Liver (tissue), 9 donors: Measurements from ENCODE around the gene COL11A2. TPM values are rescaled to one million over a fixed set of nuclear protein-coding genes. Genes with fewer than 3 reads are reported as not detected.

Experiments
- DNase-seq: peaks from one replicate; pipeline ENCODE4 v3.0.0-alpha.2; 2017; ENCODE audit warnings: low spot score
- H3K27ac ChIP-seq, 2 donors: one replicate each; pipeline ENCODE4 v1.7.0; 2013; ENCODE audit warnings: inconsistent platforms in 2 of 2, low read length in 2 of 2, control low read depth in 1 of 2, low read depth in 1 of 2, mild to moderate bottlenecking in 1 of 2
- H3K27me3 ChIP-seq, 4 donors: one replicate each; pipeline versions ENCODE4 v1.6.1 to v1.7.0; 2013; ENCODE audit warnings: low read length in 3 of 4, inconsistent platforms in 1 of 4, mild to moderate bottlenecking in 1 of 4, moderate library complexity in 1 of 4; ENCODE audit not compliant: control insufficient read depth in 4 of 4, insufficient read depth in 4 of 4
- H3K36me3 ChIP-seq, 4 donors: one replicate each; pipeline versions ENCODE4 v1.6.1 to v1.7.0; 2013; ENCODE audit warnings: low read length in 3 of 4, mild to moderate bottlenecking in 3 of 4, low read depth in 1 of 4, moderate library complexity in 1 of 4; ENCODE audit not compliant: control insufficient read depth in 4 of 4, insufficient read depth in 3 of 4
- H3K4me1 ChIP-seq, 4 donors: one replicate each; pipeline versions ENCODE4 v1.6.1 to v1.7.0; 2013; ENCODE audit warnings: low read length in 3 of 4, mild to moderate bottlenecking in 3 of 4, moderate library complexity in 1 of 4; ENCODE audit not compliant: control insufficient read depth in 4 of 4, insufficient read depth in 4 of 4
- H3K4me3 ChIP-seq, 3 donors: one replicate each; pipeline versions ENCODE4 v1.6.1 to v1.7.0; 2013; ENCODE audit warnings: low read length in 3 of 3, control low read depth in 1 of 3, low read depth in 1 of 3, mild to moderate bottlenecking in 1 of 3
- H3K9ac ChIP-seq, 2 donors: one replicate each; pipeline ENCODE4 v1.7.0; 2013; ENCODE audit warnings: low read length in 2 of 2, mild to moderate bottlenecking in 2 of 2, moderate library complexity in 2 of 2, control low read depth in 1 of 2, low read depth in 1 of 2
- H3K9me3 ChIP-seq, 4 donors: one replicate each; pipeline versions ENCODE4 v1.6.1 to v1.7.0; 2013; ENCODE audit warnings: low read length in 3 of 4; ENCODE audit not compliant: control insufficient read depth in 4 of 4
- FOXA1 ChIP-seq: IDR thresholded peaks from 2 replicates; pipeline ENCODE4 v1.6.1; 2016; ENCODE audit warnings: antibody characterized with exemption
- FOXA2 ChIP-seq: IDR thresholded peaks from 2 replicates; pipeline ENCODE4 v1.6.1; 2016; ENCODE audit warnings: antibody characterized with exemption
- GABPA ChIP-seq, 2 donors: IDR thresholded peaks in 1 of 2; conservative IDR thresholded peaks in 1 of 2; 2 replicates each; pipeline ENCODE4 v1.6.1; 2016; ENCODE audit warnings: antibody characterized with exemption in 2 of 2, mild to moderate bottlenecking in 1 of 2, moderate library complexity in 1 of 2
- HNF4A ChIP-seq, 2 donors: conservative IDR thresholded peaks; 2 replicates each; pipeline ENCODE4 v1.6.1; 2016; ENCODE audit warnings: antibody characterized with exemption in 2 of 2, mild to moderate bottlenecking in 2 of 2
- HNF4G ChIP-seq: IDR thresholded peaks from 2 replicates; pipeline ENCODE4 v1.6.1; 2016; ENCODE audit warnings: antibody characterized with exemption
- JUND ChIP-seq, 2 donors: IDR thresholded peaks; 2 replicates each; pipeline ENCODE4 v1.6.1; 2016; ENCODE audit warnings: antibody characterized with exemption in 2 of 2
- NR2F2 ChIP-seq: IDR thresholded peaks from 2 replicates; pipeline ENCODE4 v1.6.1; 2016; ENCODE audit warnings: antibody characterized with exemption
- RAD21 ChIP-seq, 2 donors: IDR thresholded peaks; 2 replicates each; pipeline ENCODE4 v1.6.1; 2016; ENCODE audit warnings: antibody characterized with exemption in 2 of 2, mild to moderate bottlenecking in 2 of 2
- RXRA ChIP-seq, 2 donors: IDR thresholded peaks; 2 replicates each; pipeline ENCODE4 v1.6.1; 2017 to 2018; ENCODE audit warnings: antibody characterized with exemption in 2 of 2, mild to moderate bottlenecking in 1 of 2
- TAF1 ChIP-seq: conservative IDR thresholded peaks from 2 replicates; pipeline ENCODE4 v1.6.1; 2016; ENCODE audit warnings: antibody characterized with exemption, mild to moderate bottlenecking
- YY1 ChIP-seq: IDR thresholded peaks from 2 replicates; pipeline ENCODE4 v1.6.1; 2016; ENCODE audit warnings: antibody characterized with exemption, mild to moderate bottlenecking
- WGBS: extraction: QIAGEN DNeasy Blood & Tissue Kit; methylation state at CpG from one replicate; pipeline ENCODE4 v1.1.7; 2013; 5-methylcytosine and 5-hydroxymethylcytosine counted together
- polyA plus RNA-seq, 2 donors: library from polyadenylated mRNA; stranded (reverse) in 1 of 2; unstranded in 1 of 2; fragments of 200-250 nt in 1 of 2; fragments of >200 nt in 1 of 2; fragmentation: Nextera tagmentation in 1 of 2; extraction: Ambion mirVana in 1 of 2; gene quantifications; one replicate each; pipeline versions ENCODE4 v1.2.1 to v1.2.3, GENCODE V29; 2013 to 2015
- total RNA-seq, 2 donors: library from RNA; depleted of rRNA; stranded (reverse); fragments of >200 nt; gene quantifications; one replicate each; pipeline ENCODE4 v1.2.3, GENCODE V29; 2014
- TF ChIP-seq, protein P1 (sequence below): IDR thresholded peaks from 2 replicates; pipeline ENCODE4 v1.6.1; 2016; ENCODE audit warnings: antibody characterized with exemption
- TF ChIP-seq, protein P2 (sequence below): IDR thresholded peaks from 2 replicates; pipeline ENCODE4 v1.6.1; 2016; ENCODE audit warnings: antibody characterized with exemption, mild to moderate bottlenecking
- TF ChIP-seq, protein P3 (sequence below): IDR thresholded peaks from 2 replicates; pipeline ENCODE4 v1.6.1; 2016; ENCODE audit warnings: antibody characterized with exemption
- TF ChIP-seq, protein P4 (sequence below): fragments of 150-350 bp; IDR thresholded peaks from 2 replicates; pipeline ENCODE4 v1.5.1; 2017; ENCODE audit warnings: improper control_type of control experiment, low read depth, low read length; ENCODE audit not compliant: missing input control
- donor health status: healthy.
- donor health status: healthy.
- donor health status: healthy.
- donor health status: healthy.
- donor health status: healthy.

COL11A2 gene
- total and polyA plus RNA-seq, 4 donors: 0.15 to 0.59 (median 0.27) TPM

DNA sequence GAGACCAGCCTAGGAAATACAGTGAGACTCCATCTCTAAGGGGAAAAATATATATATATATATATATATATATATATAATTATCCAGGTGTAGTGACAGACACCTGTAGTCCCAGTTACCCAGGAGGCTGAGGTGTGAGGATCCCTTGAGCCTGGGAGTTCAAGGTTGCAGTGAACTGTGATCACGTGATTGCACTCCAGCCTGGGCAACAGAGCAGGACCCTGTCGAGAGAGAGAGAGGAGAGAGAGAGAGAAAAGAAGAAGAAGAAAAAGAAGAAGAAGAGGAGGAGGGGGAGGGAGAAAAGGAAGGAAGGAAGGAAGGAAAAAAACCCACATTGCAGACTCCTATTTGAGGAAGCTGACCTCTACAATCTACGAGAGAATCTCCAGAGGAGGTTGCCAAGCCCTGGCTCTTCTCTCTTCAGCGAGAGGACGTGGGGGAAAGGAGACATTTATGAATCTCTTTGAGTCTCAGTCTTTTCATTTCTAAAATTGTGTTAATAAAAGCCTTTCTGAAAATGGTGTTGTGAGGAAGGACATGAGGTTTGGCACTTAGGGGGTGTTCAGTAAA lies 49.7 kb downstream of the COL11A2 start:
- Histone ChIP-seq H3K4me1 (no peaks in the 10 kb centered on the region), H3K4me3 (no peak overlapping the region), H3K27me3 (peaks cover 0 to 2% (median 0%) of the 10 kb centered on the region in 4 donors), H3K9me3 (no peaks in the 10 kb centered on the region), H3K36me3 (no peaks in the 10 kb centered on the region), H3K27ac (no peak overlapping the region), H3K9ac (no peak overlapping the region)
- 47% methylated on average over 5 of the region's 5 CpGs for WGBS
- TF ChIP-seq GABPA (IDR thresholded peaks at IDR 0.05 in 1 of 2, conservative IDR thresholded peaks at IDR 0.05 in 1 of 2) (no peak), HNF4A (conservative IDR thresholded peaks at IDR 0.05) (no peak), FOXA1 (no peak), RAD21 (IDR thresholded peaks at IDR 0.05) (no peak), JUND (IDR thresholded peaks at IDR 0.05) (no peak), NR2F2 (no peak), RXRA (IDR thresholded peaks at IDR 0.05) (no peak), FOXA2 (no peak), YY1 (no peak), TAF1 (no peak), HNF4G (no peak)
- TF ChIP-seq, protein P1, sequence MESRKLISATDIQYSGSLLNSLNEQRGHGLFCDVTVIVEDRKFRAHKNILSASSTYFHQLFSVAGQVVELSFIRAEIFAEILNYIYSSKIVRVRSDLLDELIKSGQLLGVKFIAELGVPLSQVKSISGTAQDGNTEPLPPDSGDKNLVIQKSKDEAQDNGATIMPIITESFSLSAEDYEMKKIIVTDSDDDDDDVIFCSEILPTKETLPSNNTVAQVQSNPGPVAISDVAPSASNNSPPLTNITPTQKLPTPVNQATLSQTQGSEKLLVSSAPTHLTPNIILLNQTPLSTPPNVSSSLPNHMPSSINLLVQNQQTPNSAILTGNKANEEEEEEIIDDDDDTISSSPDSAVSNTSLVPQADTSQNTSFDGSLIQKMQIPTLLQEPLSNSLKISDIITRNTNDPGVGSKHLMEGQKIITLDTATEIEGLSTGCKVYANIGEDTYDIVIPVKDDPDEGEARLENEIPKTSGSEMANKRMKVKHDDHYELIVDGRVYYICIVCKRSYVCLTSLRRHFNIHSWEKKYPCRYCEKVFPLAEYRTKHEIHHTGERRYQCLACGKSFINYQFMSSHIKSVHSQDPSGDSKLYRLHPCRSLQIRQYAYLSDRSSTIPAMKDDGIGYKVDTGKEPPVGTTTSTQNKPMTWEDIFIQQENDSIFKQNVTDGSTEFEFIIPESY: no peak
- TF ChIP-seq, protein P2, sequence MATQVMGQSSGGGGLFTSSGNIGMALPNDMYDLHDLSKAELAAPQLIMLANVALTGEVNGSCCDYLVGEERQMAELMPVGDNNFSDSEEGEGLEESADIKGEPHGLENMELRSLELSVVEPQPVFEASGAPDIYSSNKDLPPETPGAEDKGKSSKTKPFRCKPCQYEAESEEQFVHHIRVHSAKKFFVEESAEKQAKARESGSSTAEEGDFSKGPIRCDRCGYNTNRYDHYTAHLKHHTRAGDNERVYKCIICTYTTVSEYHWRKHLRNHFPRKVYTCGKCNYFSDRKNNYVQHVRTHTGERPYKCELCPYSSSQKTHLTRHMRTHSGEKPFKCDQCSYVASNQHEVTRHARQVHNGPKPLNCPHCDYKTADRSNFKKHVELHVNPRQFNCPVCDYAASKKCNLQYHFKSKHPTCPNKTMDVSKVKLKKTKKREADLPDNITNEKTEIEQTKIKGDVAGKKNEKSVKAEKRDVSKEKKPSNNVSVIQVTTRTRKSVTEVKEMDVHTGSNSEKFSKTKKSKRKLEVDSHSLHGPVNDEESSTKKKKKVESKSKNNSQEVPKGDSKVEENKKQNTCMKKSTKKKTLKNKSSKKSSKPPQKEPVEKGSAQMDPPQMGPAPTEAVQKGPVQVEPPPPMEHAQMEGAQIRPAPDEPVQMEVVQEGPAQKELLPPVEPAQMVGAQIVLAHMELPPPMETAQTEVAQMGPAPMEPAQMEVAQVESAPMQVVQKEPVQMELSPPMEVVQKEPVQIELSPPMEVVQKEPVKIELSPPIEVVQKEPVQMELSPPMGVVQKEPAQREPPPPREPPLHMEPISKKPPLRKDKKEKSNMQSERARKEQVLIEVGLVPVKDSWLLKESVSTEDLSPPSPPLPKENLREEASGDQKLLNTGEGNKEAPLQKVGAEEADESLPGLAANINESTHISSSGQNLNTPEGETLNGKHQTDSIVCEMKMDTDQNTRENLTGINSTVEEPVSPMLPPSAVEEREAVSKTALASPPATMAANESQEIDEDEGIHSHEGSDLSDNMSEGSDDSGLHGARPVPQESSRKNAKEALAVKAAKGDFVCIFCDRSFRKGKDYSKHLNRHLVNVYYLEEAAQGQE: no peak
- TF ChIP-seq, protein P3, sequence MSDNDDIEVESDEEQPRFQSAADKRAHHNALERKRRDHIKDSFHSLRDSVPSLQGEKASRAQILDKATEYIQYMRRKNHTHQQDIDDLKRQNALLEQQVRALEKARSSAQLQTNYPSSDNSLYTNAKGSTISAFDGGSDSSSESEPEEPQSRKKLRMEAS: no peak
- DNase-seq: no peak

DNA sequence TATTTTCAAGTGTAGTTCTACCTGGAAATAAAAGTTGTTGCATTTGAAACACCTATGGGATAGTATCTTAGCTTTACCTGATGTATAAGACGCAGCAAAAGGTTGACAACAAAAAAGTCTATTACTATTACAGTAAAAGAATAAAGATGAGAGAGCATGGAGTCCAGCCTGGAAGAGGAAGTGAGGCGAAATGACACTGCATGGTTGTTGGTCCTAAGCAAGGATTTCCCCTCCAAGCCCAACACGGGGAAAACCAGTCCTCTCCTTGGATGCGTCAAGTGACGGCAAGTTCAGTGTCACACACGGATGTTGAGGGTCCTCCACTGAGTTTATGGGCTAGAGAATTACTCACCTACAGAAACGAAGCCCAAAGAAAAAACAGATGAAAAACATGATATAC lies 51.7 kb downstream of the COL11A2 start:
- H3K36me3 ChIP-seq: no peaks in the 10 kb centered on the region
- no peak overlapping the region for H3K27ac ChIP-seq
- no peaks in the 10 kb centered on the region for H3K9me3 ChIP-seq
- no peak overlapping the region for H3K4me3 ChIP-seq
- H3K9ac ChIP-seq: no peak overlapping the region
- no peak for DNase-seq
- H3K27me3 ChIP-seq: peaks cover 0 to 2% (median 0%) of the 10 kb centered on the region in 4 donors
- TF ChIP-seq JUND (IDR thresholded peaks at IDR 0.05): no peak
- TF ChIP-seq HNF4A (conservative IDR thresholded peaks at IDR 0.05): no peak
- TF ChIP-seq, protein P3: no peak
- no peak for TF ChIP-seq YY1
- TF ChIP-seq, protein P4, sequence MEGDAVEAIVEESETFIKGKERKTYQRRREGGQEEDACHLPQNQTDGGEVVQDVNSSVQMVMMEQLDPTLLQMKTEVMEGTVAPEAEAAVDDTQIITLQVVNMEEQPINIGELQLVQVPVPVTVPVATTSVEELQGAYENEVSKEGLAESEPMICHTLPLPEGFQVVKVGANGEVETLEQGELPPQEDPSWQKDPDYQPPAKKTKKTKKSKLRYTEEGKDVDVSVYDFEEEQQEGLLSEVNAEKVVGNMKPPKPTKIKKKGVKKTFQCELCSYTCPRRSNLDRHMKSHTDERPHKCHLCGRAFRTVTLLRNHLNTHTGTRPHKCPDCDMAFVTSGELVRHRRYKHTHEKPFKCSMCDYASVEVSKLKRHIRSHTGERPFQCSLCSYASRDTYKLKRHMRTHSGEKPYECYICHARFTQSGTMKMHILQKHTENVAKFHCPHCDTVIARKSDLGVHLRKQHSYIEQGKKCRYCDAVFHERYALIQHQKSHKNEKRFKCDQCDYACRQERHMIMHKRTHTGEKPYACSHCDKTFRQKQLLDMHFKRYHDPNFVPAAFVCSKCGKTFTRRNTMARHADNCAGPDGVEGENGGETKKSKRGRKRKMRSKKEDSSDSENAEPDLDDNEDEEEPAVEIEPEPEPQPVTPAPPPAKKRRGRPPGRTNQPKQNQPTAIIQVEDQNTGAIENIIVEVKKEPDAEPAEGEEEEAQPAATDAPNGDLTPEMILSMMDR: no peak
- no peaks in the 10 kb centered on the region for H3K4me1 ChIP-seq
- WGBS: 79% methylated on average over 7 of the region's 7 CpGs
